SJCRH30 (cell line): Measurements from ENCODE around the gene ARHGEF37. TPM values are rescaled to one million over a fixed set of nuclear protein-coding genes. Genes with fewer than 3 reads are reported as not detected.
A peak's percentile ranks its signal among the peaks of the same experiment; 100 is the strongest.
"Not testable (repeated sequence)": the region's sequence is repeated elsewhere in the genome, so short reads cannot be mapped to it uniquely, and the experiment has no call there.

Experiments used
- DNase-seq, 2 experiments: peaks; one replicate each; pipeline ENCODE4 v3.0.0-alpha.2; 2015 to 2020
- H3K27ac ChIP-seq: fragments of 250-450 bp; sonication (Bioruptor Pico); 2 replicates; pipeline ENCODE4 v1.5.1; 2020; ENCODE audit warnings: mild to moderate bottlenecking, moderate library complexity
- H3K27me3 ChIP-seq: fragments of 250-450 bp; sonication (Bioruptor Pico); 2 replicates; pipeline ENCODE4 v1.5.1; 2020; ENCODE audit warnings: mild to moderate bottlenecking, moderate library complexity
- H3K36me3 ChIP-seq: fragments of 250-450 bp; sonication (Bioruptor Pico); 2 replicates; pipeline ENCODE4 v1.5.1; 2020; ENCODE audit warnings: mild to moderate bottlenecking, moderate library complexity
- H3K4me1 ChIP-seq: fragments of 250-450 bp; sonication (Bioruptor Pico); 2 replicates; pipeline ENCODE4 v1.5.1; 2020; ENCODE audit warnings: mild to moderate bottlenecking, moderate library complexity
- H3K4me3 ChIP-seq: fragments of 250-450 bp; sonication (Bioruptor Pico); 2 replicates; pipeline ENCODE4 v1.5.1; 2020; ENCODE audit warnings: mild to moderate bottlenecking, moderate library complexity
- H3K9me3 ChIP-seq: fragments of 250-450 bp; sonication (Bioruptor Pico); replicated peaks from 2 replicates; pipeline ENCODE4 v1.5.1; 2020; ENCODE audit warnings: mild to moderate bottlenecking, moderate library complexity
- total RNA-seq: library from RNA; depleted of rRNA; stranded (reverse); fragments of >200 nt; shearing (Covaris generic); gene quantifications from 2 replicates; pipeline ENCODE4 v1.2.3, GENCODE V29; 2014

The ARHGEF37 gene
- total RNA-seq, 1 experiment from 2014 or later, result 0.38 TPM

DNA sequence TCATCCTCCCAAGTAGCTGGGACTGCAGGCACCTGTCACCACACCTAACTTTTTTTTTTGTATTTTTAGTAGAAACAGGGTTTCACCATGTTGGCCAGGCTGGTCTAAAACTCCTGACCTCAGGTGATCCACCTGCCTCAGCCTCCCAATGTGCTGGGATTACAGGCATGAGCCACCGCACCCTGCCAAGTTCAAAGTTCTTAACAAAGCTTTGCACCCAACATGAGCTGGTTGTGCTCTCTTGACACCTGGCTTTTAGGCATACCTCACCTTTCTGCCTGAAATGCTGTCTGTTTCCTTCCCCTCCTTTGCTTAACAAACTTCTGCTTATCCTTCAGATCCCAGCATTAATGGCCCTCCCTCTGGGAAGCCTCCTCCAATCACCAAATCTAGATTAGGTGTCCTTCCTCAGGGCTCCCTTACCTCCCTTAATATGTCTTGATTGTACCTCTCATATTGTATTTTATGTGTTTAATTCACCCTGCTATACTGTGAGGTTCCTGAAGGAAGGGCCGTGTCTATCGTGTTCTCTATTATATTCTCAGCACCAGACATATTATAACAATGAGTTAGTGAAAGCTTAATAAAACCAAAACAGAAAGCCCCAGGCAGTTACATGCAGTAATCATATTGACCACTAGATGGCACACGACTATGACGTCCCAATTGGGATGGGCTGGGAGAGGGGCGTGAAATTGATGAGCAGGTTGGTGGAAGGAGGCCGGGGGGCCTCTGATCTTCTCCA is 86.0 kb downstream of the ARHGEF37 start:
- no peak overlapping the region for H3K4me3 ChIP-seq
- peaks cover 20% of the 10 kb centered on the region for H3K4me1 ChIP-seq
- DNase-seq, result peak; percentile 45 to 77
- no peaks in the 10 kb centered on the region for H3K27me3 ChIP-seq
- no peaks in the 10 kb centered on the region for H3K36me3 ChIP-seq
- H3K27ac ChIP-seq, result no peak overlapping the region
- H3K9me3 ChIP-seq, result peaks cover 9% of the 10 kb centered on the region; the same call in 1 of the 2 replicates

DNA sequence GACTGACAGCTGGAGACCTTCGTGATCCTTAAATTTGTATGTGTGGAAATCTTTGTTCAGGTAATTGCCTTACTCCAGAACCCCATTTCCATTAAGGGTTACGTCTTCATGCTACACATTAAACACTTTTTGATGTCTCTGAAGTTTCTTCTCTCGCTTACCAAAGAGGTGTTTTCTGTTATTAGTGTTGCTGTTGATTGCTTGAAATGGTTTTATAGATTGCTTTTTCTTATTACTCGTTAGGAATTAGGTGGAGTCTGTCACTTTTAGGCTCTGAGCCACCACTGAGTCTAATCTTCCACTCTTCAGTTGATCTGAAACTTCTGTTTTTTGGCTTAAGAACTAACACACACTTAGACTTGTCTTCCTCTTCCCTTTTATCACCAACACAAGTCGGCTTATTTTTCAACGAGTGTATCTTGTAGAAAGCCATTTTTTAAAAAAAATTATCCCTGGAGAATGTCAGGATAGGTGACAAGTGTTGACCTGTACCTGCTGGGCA is 86.6 kb downstream of the ARHGEF37 start:
- peaks cover 9% of the 10 kb centered on the region; the same call in 1 of the 2 replicates for H3K9me3 ChIP-seq
- H3K27ac ChIP-seq, result no peak overlapping the region
- no peaks in the 10 kb centered on the region for H3K27me3 ChIP-seq
- H3K4me3 ChIP-seq, result no peak overlapping the region
- H3K36me3 ChIP-seq, result no peaks in the 10 kb centered on the region
- DNase-seq, result no peak
- H3K4me1 ChIP-seq, result peaks cover 20% of the 10 kb centered on the region

DNA sequence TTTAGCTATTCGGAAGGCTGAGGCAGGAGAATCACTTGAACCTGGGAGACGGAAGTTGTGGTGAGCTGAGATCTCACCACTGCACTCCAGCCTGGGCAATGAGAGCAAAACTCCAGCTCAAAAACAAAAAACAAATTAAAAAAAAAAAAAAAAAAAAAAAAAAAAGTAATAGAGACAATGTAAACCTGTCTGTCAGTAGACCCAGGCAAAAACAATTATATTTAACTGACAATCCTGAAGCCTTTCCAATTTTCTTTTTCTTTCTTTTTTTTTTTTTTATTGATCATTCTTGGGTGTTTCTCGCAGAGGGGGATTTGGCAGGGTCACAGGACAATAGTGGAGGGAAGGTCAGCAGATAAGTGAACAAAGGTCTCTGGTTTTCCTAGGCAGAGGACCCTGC is 88.0 kb downstream of the ARHGEF37 start:
- H3K4me1 ChIP-seq, result peaks cover 20% of the 10 kb centered on the region
- not testable (repeated sequence) for DNase-seq, H3K36me3 ChIP-seq, H3K9me3 ChIP-seq, H3K4me3 ChIP-seq, H3K27me3 ChIP-seq, H3K27ac ChIP-seq

DNA sequence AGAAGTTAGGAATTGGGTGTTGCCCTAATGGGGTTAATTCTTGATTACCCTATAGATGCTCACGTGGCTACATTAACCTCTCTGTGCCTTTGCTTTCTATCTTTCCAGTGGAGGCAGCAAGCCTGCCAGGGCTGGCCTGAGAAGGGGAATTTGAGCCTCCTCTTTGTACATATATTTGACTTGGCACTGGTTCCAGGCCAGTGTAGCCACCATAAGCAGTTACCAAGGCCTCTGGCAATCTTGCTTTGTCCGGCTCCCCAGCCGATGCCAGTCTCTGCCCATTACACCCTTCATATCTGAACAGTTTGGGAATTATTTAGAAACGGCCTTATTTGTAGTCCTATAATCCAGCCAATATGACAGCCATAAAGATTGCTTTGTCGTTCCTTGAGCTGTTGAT is 90.2 kb downstream of the ARHGEF37 start:
- Histone ChIP-seq H3K9me3 (peaks cover 9% of the 10 kb centered on the region; the same call in 1 of the 2 replicates), H3K4me1 (peaks cover 4% of the 10 kb centered on the region; the same call in 1 of the 2 replicates), H3K27ac (no peak overlapping the region), H3K4me3 (no peak overlapping the region), H3K36me3 (no peaks in the 10 kb centered on the region), H3K27me3 (peaks cover 2% of the 10 kb centered on the region; the same call in 1 of the 2 replicates)
- no peak for DNase-seq

DNA sequence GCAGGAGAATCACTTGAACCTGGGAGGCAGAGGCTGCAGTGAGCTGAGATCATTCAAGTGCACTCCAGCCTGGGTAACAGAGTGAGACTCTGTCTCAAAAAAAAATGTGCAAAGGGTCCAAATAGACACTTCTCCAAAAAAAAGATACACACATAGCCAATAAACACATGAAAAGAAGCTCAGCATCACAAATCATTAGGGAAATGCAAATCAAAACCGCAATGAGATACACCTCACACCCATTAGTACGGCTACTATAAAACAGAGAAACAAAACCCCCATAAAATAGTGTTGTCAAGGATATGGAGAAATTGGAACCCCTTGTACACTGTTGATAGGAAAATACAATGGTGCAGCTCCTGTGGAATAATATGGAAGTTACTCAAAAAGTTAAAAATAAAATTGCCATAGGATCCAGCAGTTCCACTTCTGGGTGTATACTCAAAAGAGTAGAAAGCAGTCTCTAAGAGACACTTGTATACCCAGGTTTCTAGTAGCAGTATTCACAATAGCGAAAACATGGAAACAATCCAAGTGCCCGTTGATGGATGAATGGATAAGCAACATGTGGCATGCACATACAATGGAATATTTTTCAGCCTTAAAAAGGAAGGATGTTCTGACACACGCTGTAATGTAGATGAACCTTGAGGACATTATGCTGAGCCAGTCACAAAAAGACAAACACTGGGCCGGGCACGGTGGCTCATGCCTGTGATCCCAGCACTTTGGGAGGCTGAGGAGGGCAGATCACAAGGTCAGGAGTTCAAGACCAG is 91.6 kb downstream of the ARHGEF37 start:
- Histone ChIP-seq H3K27me3 (peaks cover 9% of the 10 kb centered on the region; the same call in 1 of the 2 replicates), H3K36me3 (no peaks in the 10 kb centered on the region), H3K4me3 (no peak overlapping the region), H3K9me3 (peaks cover 4% of the 10 kb centered on the region; the same call in 1 of the 2 replicates), H3K27ac (no peak overlapping the region), H3K4me1 (no peaks in the 10 kb centered on the region; the same call in none of the 2 replicates)
- no peak for DNase-seq

DNA sequence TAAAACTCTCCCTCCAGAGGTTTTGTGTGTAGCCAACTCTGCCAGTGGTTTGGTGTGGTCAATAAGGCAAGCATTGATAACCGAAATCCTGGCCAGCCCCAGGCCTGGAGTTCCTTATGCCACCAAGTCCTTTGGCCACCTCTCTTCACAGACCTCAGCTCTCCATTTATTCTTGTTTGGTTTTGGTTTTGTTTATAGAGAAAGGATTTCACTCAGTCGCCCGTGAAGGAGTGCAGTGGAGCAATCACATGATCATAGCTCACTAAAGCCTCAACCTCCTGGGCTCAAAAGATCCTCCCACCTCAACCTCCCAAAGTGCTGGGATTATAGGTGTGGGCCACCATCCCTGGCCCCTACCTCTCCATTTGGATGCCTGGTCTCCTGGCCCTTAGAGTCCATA is 93.4 kb downstream of the ARHGEF37 start:
- H3K4me3 ChIP-seq, result no peak overlapping the region
- H3K9me3 ChIP-seq, result no peaks in the 10 kb centered on the region
- DNase-seq, result no peak
- H3K36me3 ChIP-seq, result no peaks in the 10 kb centered on the region
- no peak overlapping the region for H3K27ac ChIP-seq
- H3K27me3 ChIP-seq, result peaks cover 9% of the 10 kb centered on the region; the same call in 1 of the 2 replicates
- no peaks in the 10 kb centered on the region; the same call in none of the 2 replicates for H3K4me1 ChIP-seq

DNA sequence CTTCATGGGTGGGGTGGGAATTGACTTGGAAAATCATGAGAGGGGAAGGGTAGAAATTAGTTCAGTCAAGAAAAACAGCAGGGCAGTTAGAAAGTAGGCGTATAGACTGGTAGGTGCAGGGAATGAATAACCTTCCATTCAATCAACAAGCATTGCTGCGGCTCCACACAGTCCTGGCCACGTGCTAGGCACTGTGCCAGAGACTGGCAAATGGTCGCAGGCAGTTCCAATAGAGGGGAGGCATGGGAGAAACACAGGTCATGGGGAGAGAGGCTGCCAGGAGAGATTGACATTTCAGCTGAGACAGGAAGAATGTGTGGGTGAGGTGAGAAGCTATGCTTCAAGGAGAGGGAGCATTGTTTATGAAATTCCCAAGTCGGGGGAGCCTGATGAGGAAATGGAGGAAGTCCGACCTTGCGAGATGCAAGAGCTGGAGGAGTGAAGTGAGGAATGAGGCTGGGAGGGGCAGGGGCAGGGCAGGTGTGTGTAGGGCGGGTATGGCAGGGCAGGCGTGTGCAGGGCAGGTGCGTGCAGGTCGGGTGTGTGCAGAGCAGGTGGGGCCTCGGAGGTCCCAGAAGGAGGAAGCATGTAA is 94.4 kb downstream of the ARHGEF37 start:
- no peak overlapping the region for H3K27ac ChIP-seq
- DNase-seq, result peak in 1 of 2 experiments; percentile 33
- H3K4me3 ChIP-seq, result no peak overlapping the region
- no peaks in the 10 kb centered on the region for H3K9me3 ChIP-seq
- no peaks in the 10 kb centered on the region; the same call in none of the 2 replicates for H3K4me1 ChIP-seq
- H3K36me3 ChIP-seq, result no peaks in the 10 kb centered on the region
- peaks cover 9% of the 10 kb centered on the region; the same call in 1 of the 2 replicates for H3K27me3 ChIP-seq

DNA sequence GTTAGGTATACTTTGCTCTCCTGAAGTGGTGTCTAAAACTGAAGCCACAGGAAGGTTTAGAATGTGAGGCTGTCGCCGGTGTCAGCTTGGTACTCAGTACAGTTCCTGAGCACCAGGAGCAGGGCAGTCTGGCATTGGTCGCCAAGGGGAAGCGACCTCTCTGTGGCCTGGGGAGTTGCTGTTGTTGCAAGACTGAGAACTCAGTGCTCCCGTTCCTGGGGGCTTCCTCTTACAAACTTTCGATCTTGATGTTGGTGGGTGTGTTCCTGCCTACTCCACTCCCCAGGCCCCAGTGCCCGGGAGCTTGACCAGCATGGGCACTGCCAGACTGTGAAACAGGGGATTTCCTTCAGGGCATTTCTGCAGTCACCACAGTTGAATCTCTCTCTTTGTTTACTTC is 96.4 kb downstream of the ARHGEF37 start:
- Histone ChIP-seq H3K4me1 (no peaks in the 10 kb centered on the region; the same call in none of the 2 replicates), H3K27ac (no peak overlapping the region), H3K9me3 (no peaks in the 10 kb centered on the region), H3K4me3 (no peak overlapping the region), H3K36me3 (no peaks in the 10 kb centered on the region), H3K27me3 (peaks cover 9% of the 10 kb centered on the region; the same call in 1 of the 2 replicates)
- DNase-seq, result no peak

DNA sequence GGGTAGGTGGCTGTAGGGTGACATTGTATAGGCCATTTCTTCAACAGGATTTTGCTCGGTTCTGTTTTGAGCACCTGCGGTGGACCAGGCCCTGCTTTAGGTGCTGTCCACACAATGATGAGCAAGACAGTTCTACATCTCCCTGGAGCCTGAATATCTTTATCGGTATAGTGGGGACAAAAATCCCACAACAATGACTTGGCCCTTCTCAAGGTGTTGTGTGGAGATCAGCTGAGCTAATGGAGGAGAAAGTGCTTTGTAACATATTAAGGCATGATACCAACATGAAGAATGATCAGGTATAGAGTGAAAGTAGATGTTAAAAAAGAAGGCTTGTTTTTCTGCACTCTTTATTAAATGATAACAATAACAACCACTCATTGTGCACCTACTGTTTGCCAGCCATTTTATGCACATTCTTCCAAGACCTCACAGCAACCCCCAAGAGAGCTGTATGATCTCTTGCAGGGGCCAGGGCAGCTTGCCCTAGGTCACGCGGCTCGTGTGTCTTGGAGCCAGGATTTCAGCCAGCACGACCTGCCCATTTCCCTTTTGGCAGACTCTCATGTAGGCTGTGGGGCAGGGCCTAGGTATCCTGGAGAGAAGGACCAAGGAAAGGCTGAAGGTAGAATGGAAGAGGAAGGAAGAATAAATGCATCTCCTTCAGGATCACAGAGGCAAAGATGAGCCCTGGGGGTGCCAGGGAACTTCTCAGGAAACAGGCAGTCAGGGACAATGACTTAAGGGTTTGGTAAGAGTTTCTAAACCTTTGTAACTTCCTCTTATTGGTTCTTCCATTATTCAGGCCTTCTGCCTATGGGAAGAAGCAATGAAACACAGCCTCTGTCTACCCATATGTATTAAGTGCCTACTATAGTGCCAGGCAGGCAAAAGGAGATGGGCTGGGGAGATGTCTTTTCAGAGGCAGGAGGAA is 98.8 kb downstream of the ARHGEF37 start:
- no peak overlapping the region for H3K4me3 ChIP-seq
- no peaks in the 10 kb centered on the region for H3K9me3 ChIP-seq
- H3K27me3 ChIP-seq, result peaks cover 9% of the 10 kb centered on the region; the same call in 1 of the 2 replicates
- H3K27ac ChIP-seq, result no peak overlapping the region
- no peaks in the 10 kb centered on the region; the same call in none of the 2 replicates for H3K4me1 ChIP-seq
- no peaks in the 10 kb centered on the region for H3K36me3 ChIP-seq
- DNase-seq, result no peak

DNA sequence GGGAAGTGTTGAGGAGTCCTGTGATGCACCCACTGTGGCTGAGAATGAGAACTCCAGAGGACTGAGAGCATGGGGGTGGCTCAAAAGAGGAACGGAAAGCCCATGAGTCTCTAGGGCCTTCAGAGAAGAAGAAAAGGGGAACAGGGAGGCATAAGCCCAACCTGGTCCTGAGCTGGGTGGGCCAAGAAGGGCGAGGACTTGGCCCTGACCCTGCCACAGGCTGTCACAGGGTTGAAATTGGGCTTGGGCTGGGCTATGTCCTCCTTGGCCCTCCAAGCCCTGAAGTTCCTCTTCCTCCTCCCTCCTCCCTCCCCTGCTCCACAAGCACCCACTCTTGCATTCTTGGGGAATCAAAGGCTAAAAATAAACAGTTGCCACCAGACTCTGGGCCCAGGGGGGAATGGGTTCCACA is 99.5 kb downstream of the ARHGEF37 start:
- no peaks in the 10 kb centered on the region; the same call in none of the 2 replicates for H3K4me1 ChIP-seq
- no peaks in the 10 kb centered on the region for H3K36me3 ChIP-seq
- H3K9me3 ChIP-seq, result no peaks in the 10 kb centered on the region
- H3K27me3 ChIP-seq, result peaks cover 9% of the 10 kb centered on the region; the same call in 1 of the 2 replicates
- H3K27ac ChIP-seq, result no peak overlapping the region
- no peak overlapping the region for H3K4me3 ChIP-seq
- no peak for DNase-seq

DNA sequence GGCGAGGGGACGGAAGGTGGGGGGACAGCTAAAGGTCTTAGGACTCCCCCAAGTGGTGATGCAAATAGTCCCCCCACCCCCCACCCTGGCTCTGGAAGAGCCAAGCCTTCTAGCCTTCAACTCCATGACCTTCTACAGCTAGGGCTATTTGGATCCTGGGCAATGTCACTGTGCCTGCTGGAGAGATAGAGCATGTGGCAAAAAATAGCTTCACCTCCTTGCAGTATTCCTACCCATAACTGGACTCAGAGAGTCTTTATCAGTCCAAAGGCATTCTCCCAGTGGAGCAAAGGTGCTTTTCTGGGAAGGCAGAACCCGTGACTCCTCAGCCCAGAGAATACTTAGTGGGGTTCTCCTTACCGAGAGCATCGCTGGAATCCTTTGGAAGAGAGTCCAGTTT is 100.0 kb downstream of the ARHGEF37 start:
- Histone ChIP-seq H3K36me3 (no peaks in the 10 kb centered on the region), H3K27me3 (peaks cover 11% of the 10 kb centered on the region; the same call in 1 of the 2 replicates), H3K9me3 (no peaks in the 10 kb centered on the region), H3K4me3 (no peak overlapping the region), H3K27ac (no peak overlapping the region), H3K4me1 (no peaks in the 10 kb centered on the region; the same call in 1 of the 2 replicates)
- DNase-seq, result no peak

DNA sequence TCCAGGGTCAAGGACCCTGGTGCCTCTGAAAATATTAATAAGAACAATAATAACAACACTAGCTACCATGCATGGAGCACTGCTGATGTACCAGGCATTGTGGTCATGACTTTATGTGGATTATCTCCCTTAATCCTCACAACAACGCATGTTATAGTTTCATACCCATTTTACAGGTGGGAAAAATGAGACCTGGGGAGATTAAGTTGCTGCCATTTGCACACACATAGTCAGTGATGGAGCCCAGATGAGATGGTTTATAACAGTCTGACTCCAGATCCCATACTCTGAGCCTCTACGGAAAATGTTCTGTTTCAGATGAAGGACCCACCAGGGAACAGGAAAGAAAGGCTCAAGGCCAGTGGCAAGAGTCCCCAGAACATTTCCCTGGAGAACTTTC is 100.6 kb downstream of the ARHGEF37 start:
- no peaks in the 10 kb centered on the region for H3K4me1 ChIP-seq
- H3K27me3 ChIP-seq, result peaks cover 6% of the 10 kb centered on the region
- no peaks in the 10 kb centered on the region for H3K36me3 ChIP-seq
- H3K4me3 ChIP-seq, result no peak overlapping the region
- no peak for DNase-seq
- no peaks in the 10 kb centered on the region for H3K9me3 ChIP-seq
- no peak overlapping the region for H3K27ac ChIP-seq

DNA sequence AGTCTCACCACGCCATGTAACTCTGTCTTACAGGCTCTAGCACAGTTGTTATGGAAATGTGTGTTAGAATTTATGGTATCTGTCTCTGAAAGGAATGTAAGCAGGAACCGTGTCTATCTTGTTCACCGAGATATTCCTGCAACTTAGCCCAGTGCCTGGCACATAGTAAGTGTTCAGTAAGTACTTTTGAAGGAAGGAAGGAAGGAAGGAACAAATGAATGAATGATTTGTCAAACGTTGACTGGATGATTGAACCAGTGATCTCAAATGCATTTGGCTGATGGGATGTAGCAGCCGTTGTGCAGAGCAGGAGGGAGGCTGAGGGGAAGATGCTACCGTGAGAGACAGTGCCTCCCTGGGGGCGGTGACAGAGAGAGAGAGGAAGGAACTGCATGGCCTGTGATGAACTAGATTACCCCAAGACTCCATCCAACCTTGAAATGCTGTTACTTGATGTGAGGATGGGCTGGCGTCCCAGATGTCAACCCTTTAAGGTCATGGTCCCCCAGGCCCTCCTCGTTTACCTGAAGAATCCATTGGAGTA is 101.3 kb downstream of the ARHGEF37 start:
- H3K9me3 ChIP-seq, result no peaks in the 10 kb centered on the region
- H3K4me1 ChIP-seq, result no peaks in the 10 kb centered on the region
- no peak overlapping the region for H3K27ac ChIP-seq
- peaks cover 3% of the 10 kb centered on the region; the same call in 1 of the 2 replicates for H3K27me3 ChIP-seq
- H3K4me3 ChIP-seq, result no peak overlapping the region
- no peak for DNase-seq
- H3K36me3 ChIP-seq, result no peaks in the 10 kb centered on the region
